ENCODE measurements around the gene C13orf42.

GRCh38 chr13:51122868-51123566 lies 11.9 kb upstream of the C13orf42 start:
- TF ChIP-seq CTCF (IDR thresholded peaks at IDR 0.05) (no peak), POLR2A (IDR thresholded peaks at IDR 0.05) (no peak)
